Small intestine (tissue), 7 donors: ENCODE results near the gene CIAPIN1. TPM values are rescaled to one million over a fixed set of nuclear protein-coding genes. Genes with fewer than 3 reads are reported as not detected.
A peak's percentile ranks its signal among the peaks of the same experiment; 100 is the strongest.

Experiments
- DNase-seq, 2 donors: peaks; one replicate each; pipeline versions ENCODE4 v3.0.0 to v3.0.0-alpha.2; 2013
- FAIRE-seq: peaks from 2 replicates; lab custom pipeline; 2012; peaks lifted over from hg19 to GRCh38; lab: Jason Lieb, UNC
- H3K27ac ChIP-seq, 3 donors: one replicate each; pipeline ENCODE4 v1.5.1; 2013; ENCODE audit warnings: low read length in 2 of 3, mild to moderate bottlenecking in 2 of 3, control low read depth in 1 of 3, inconsistent platforms in 1 of 3, low read depth in 1 of 3, moderate library complexity in 1 of 3
- H3K27me3 ChIP-seq, 3 donors: one replicate each; pipeline ENCODE4 v1.6.1; 2013; ENCODE audit warnings: low read length in 3 of 3, inconsistent platforms in 1 of 3; ENCODE audit not compliant: control insufficient read depth in 3 of 3, insufficient read depth in 3 of 3
- H3K36me3 ChIP-seq, 3 donors: one replicate each; pipeline ENCODE4 v1.6.1; 2013; ENCODE audit warnings: low read length in 3 of 3, inconsistent platforms in 1 of 3, low read depth in 1 of 3, mild to moderate bottlenecking in 1 of 3, moderate library complexity in 1 of 3; ENCODE audit not compliant: control insufficient read depth in 3 of 3, insufficient read depth in 2 of 3
- H3K4me1 ChIP-seq, 3 donors: one replicate each; pipeline ENCODE4 v1.6.1; 2013; ENCODE audit warnings: low read length in 2 of 3, inconsistent platforms in 1 of 3, low read depth in 1 of 3, mild to moderate bottlenecking in 1 of 3, moderate library complexity in 1 of 3; ENCODE audit not compliant: control insufficient read depth in 3 of 3, insufficient read depth in 2 of 3
- H3K4me3 ChIP-seq, 3 donors: one replicate each; pipeline ENCODE4 v1.5.1; 2013; ENCODE audit warnings: low read length in 3 of 3, control low read depth in 1 of 3, inconsistent platforms in 1 of 3, low read depth in 1 of 3, mild to moderate bottlenecking in 1 of 3, moderate library complexity in 1 of 3
- H3K9me3 ChIP-seq, 2 donors: one replicate each; pipeline ENCODE4 v1.6.1; 2013; ENCODE audit warnings: low read depth in 1 of 2, low read length in 1 of 2; ENCODE audit not compliant: control insufficient read depth in 2 of 2, insufficient read depth in 1 of 2
- WGBS, 3 donors: extraction: QIAGEN DNeasy Blood & Tissue Kit; methylation state at CpG; one replicate each; pipeline ENCODE4 v1.1.7; 2013; 5-methylcytosine and 5-hydroxymethylcytosine counted together
- polyA plus RNA-seq, 4 donors: library from polyadenylated mRNA; stranded (reverse) in 3 of 4; unstranded in 1 of 4; fragments of 200-250 nt in 3 of 4; fragments of 120-200 nt in 1 of 4; gene quantifications; one replicate each; pipeline versions ENCODE4 v1.2.1 to v1.2.3, GENCODE V29; 2013
- donor health status: healthy with polysubstance abuse.
- donor health status: control.
- donor health status: control.
- donor health status: Bipolar disorder and iron deficiency.
- donor health status: healthy.

The CIAPIN1 gene
- polyA plus RNA-seq, 4 donors = 39.4 to 55.9 (median 47.2) TPM

GRCh38 chr16:57484515-57485005 is 37.4 kb upstream of the CIAPIN1 start:
- Histone ChIP-seq H3K27ac (peak overlapping the region in 2 of 3 donors; percentile 82 to 86), H3K27me3 (no peaks in the 10 kb centered on the region), H3K9me3 (peaks cover 0 to 5% of the 10 kb centered on the region in 2 donors), H3K4me3 (peak overlapping the region in 2 of 3 donors; percentile 83 to 91), H3K36me3 (peaks cover 0 to 25% (median 0%) of the 10 kb centered on the region in 3 donors), H3K4me1 (peaks cover 0 to 48% (median 7%) of the 10 kb centered on the region in 3 donors)
- 86 to 90% (median 89%) methylated on average over 8 of the region's 8 CpGs for whole genome bisulfite sequencing, 3 donors
- no peak for DNase-seq
- no peak for FAIRE-seq

GRCh38 chr16:57483725-57484514 is 36.7 kb upstream of the CIAPIN1 start:
- DNase-seq = peak; percentile 59 to 68
- WGBS, 3 donors = 32 to 70% (median 59%) methylated on average over 17 to 19 of the region's 19 CpGs
- Histone ChIP-seq H3K27me3 (no peaks in the 10 kb centered on the region), H3K36me3 (peaks cover 0 to 31% (median 0%) of the 10 kb centered on the region in 3 donors), H3K27ac (peak overlapping the region in 2 of 3 donors; percentile 82 to 86), H3K4me3 (peak overlapping the region in 2 of 3 donors; percentile 27 to 91), H3K4me1 (peaks cover 0 to 52% (median 7%) of the 10 kb centered on the region in 3 donors), H3K9me3 (no peaks in the 10 kb centered on the region)
- FAIRE-seq = no peak

- Histone ChIP-seq H3K9me3 (no peaks in the 10 kb centered on the region), H3K27ac (peak overlapping the region in 1 of 3 donors; percentile 82), H3K27me3 (no peaks in the 10 kb centered on the region), H3K4me3 (no peak overlapping the region), H3K4me1 (peaks cover 0 to 60% (median 7%) of the 10 kb centered on the region in 3 donors), H3K36me3 (peaks cover 0 to 40% (median 0%) of the 10 kb centered on the region in 3 donors)
- FAIRE-seq = no peak
- peak; percentile 44 to 79 for DNase-seq
- 67 to 75% (median 71%) methylated on average over 14 of the region's 14 CpGs for WGBS, 3 donors
These were observed 35.8 kb upstream of the CIAPIN1 start for GRCh38 chr16:57482845-57483545.

- H3K9me3 ChIP-seq = no peaks in the 10 kb centered on the region
- H3K36me3 ChIP-seq = peaks cover 0 to 56% (median 0%) of the 10 kb centered on the region in 3 donors
- FAIRE-seq (no peak), DNase-seq (no peak)
- H3K27ac ChIP-seq = peak overlapping the region in 2 of 3 donors; percentile 83 to 86
- H3K4me3 ChIP-seq = no peak overlapping the region
- H3K4me1 ChIP-seq = peaks cover 0 to 68% (median 7%) of the 10 kb centered on the region in 3 donors
- H3K27me3 ChIP-seq = no peaks in the 10 kb centered on the region
- 80 to 90% (median 85%) methylated on average over 4 of the region's 4 CpGs for WGBS, 3 donors
These were observed 34.2 kb upstream of the CIAPIN1 start for GRCh38 chr16:57481421-57481820.

GRCh38 chr16:57480754-57481230 is 33.6 kb upstream of the CIAPIN1 start:
- H3K27me3 ChIP-seq = no peaks in the 10 kb centered on the region
- peaks cover 0 to 74% (median 7%) of the 10 kb centered on the region in 3 donors for H3K4me1 ChIP-seq
- peak overlapping the region; percentile 83 to 86 (median 84) for H3K27ac ChIP-seq
- H3K36me3 ChIP-seq = peaks cover 0 to 62% (median 0%) of the 10 kb centered on the region in 3 donors
- WGBS, 3 donors = 37 to 64% (median 56%) methylated on average over 5 to 6 of the region's 6 CpGs
- DNase-seq (no peak), FAIRE-seq (no peak)
- no peaks in the 10 kb centered on the region for H3K9me3 ChIP-seq
- H3K4me3 ChIP-seq = no peak overlapping the region

- Histone ChIP-seq H3K27ac (peak overlapping the region; percentile 83 to 94 (median 84)), H3K27me3 (no peaks in the 10 kb centered on the region), H3K4me1 (peaks cover 0 to 76% (median 7%) of the 10 kb centered on the region in 3 donors), H3K9me3 (no peaks in the 10 kb centered on the region), H3K4me3 (peak overlapping the region in 2 of 3 donors; percentile 56 to 67), H3K36me3 (peaks cover 0 to 68% (median 0%) of the 10 kb centered on the region in 3 donors)
- DNase-seq = peak; percentile 95 to 96
- WGBS, 3 donors = 16 to 31% (median 31%) methylated on average over 14 to 15 of the region's 15 CpGs
- no peak for FAIRE-seq
These were observed 33.0 kb upstream of the CIAPIN1 start for GRCh38 chr16:57479976-57480753.

GRCh38 chr16:57479205-57479975 is 32.2 kb upstream of the CIAPIN1 start:
- FAIRE-seq (no peak), DNase-seq (peak; percentile 88 to 92)
- H3K4me3 ChIP-seq = peak overlapping the region in 2 of 3 donors; percentile 56 to 67
- H3K27ac ChIP-seq = peak overlapping the region; percentile 83 to 94 (median 84)
- H3K27me3 ChIP-seq = no peaks in the 10 kb centered on the region
- H3K4me1 ChIP-seq = peaks cover 0 to 76% (median 3%) of the 10 kb centered on the region in 3 donors
- no peaks in the 10 kb centered on the region for H3K9me3 ChIP-seq
- 7 to 23% (median 19%) methylated on average over 32 to 36 of the region's 36 CpGs for WGBS, 3 donors
- peaks cover 0 to 76% (median 0%) of the 10 kb centered on the region in 3 donors for H3K36me3 ChIP-seq
